GM23338 (cell line): ENCODE measurements around the gene GLOD4.

ENCODE experiments used
- CREB1 ChIP-seq: fragments of 250-450 bp; sonication (Bioruptor Pico); IDR thresholded peaks from 2 replicates; pipeline ENCODE4 v1.5.0; 2020; ENCODE audit warnings: low read depth, mild to moderate bottlenecking, moderate library complexity
- CTCF ChIP-seq, 2 experiments: fragments of 200-600 bp in 1 of 2; sonication (generic) in 1 of 2; conservative IDR thresholded peaks; 2 replicates each; pipeline versions ENCODE4 v1.5.1 to v1.6.1; 2016 to 2017; ENCODE audit warnings: antibody characterized with exemption in 2 of 2, low read depth in 2 of 2, mild to moderate bottlenecking in 2 of 2, moderate library complexity in 1 of 2
- EZH2 ChIP-seq: fragments of 200-600 bp; sonication (generic); IDR thresholded peaks from one replicate; pipeline ENCODE4 v1.8.0; 2017; ENCODE audit warnings: antibody characterized with exemption, mild to moderate bottlenecking, low read depth; ENCODE audit not compliant: unreplicated experiment
- EZH2phosphoT487 ChIP-seq: fragments of 200-600 bp; sonication (generic); IDR thresholded peaks from one replicate; pipeline ENCODE4 v1.8.1; 2018; ENCODE audit warnings: antibody characterized with exemption; ENCODE audit not compliant: unreplicated experiment
- JUNB ChIP-seq: IDR thresholded peaks from one replicate; pipeline ENCODE4 v1.6.1; 2016; ENCODE audit warnings: antibody characterized with exemption; ENCODE audit not compliant: unreplicated experiment
- POLR2AphosphoS5 ChIP-seq: IDR thresholded peaks from 2 replicates; pipeline ENCODE4 v1.6.1; 2016; ENCODE audit warnings: antibody characterized with exemption, low read depth
- REST ChIP-seq: IDR thresholded peaks from one replicate; pipeline ENCODE4 v1.6.1; 2018; ENCODE audit warnings: antibody characterized with exemption; ENCODE audit not compliant: unreplicated experiment

GRCh38 chr17:731644-732066, 50.4 kb downstream of the GLOD4 start:
- no peak for TF ChIP-seq CTCF (conservative IDR thresholded peaks at IDR 0.05; ENCODE audit: low read depth in 2 of 2)
- no peak for TF ChIP-seq POLR2AphosphoS5
- TF ChIP-seq EZH2 = no peak
- TF ChIP-seq EZH2phosphoT487 = no peak
- no peak for TF ChIP-seq CREB1 (CRISPR knock-in tag)
- no peak for TF ChIP-seq REST
- no peak for TF ChIP-seq JUNB
